ENCODE measurements around the gene C1QTNF2. TPM values are rescaled to one million over a fixed set of nuclear protein-coding genes. Genes with fewer than 3 reads are reported as not detected.

The C1QTNF2 gene
- polyA plus RNA-seq, 3 donors: not detected

GRCh38 chr5:160390787-160391696, 20.6 kb upstream of the C1QTNF2 start:
- intact Hi-C loops (cut with micrococcal nuclease): no loop called here
- Histone ChIP-seq H3K4me3 (replicated peaks in 1 of 3; ENCODE audit: low read depth in 2 of 3, low read length in 3 of 3) (no peak overlapping the region), H3K4me2 (replicated peaks; ENCODE audit: extremely low read depth, low read length, poor library complexity, severe bottlenecking) (no peak overlapping the region), H3K36me3 (replicated peaks in 1 of 2; ENCODE audit: control insufficient read depth in 1 of 2, insufficient read depth in 2 of 2, low read length in 2 of 2) (no peaks in the 10 kb centered on the region), H2AFZ (ENCODE audit: insufficient read depth, low read depth, low read length, poor library complexity, severe bottlenecking) (no peak overlapping the region), H3K27me3 (ENCODE audit: control insufficient read depth in 2 of 2, insufficient read depth in 2 of 2, low read length in 2 of 2) (no peaks in the 10 kb centered on the region), H3K79me2 (ENCODE audit: insufficient read depth, low read length) (no peaks in the 10 kb centered on the region), H3K4me1 (ENCODE audit: control insufficient read depth in 1 of 2, insufficient read depth in 2 of 2, low read length in 2 of 2) (no peaks in the 10 kb centered on the region), H4K20me1 (ENCODE audit: insufficient read depth, low read length) (no peaks in the 10 kb centered on the region), H3K9me3 (replicated peaks in 1 of 2; ENCODE audit: control insufficient read depth in 1 of 2, insufficient read depth in 1 of 2, low read length in 2 of 2) (peaks cover 8 to 10% of the 10 kb centered on the region in 2 donors), H3K9ac (ENCODE audit: insufficient read depth, low read length, poor library complexity, severe bottlenecking) (no peak overlapping the region), H3K27ac (ENCODE audit: low read depth in 1 of 2, low read length in 2 of 2) (no peak overlapping the region)
- Mint-ChIP-seq H3K36me3 (peaks cover 0 to 3% of the 10 kb centered on the region in 2 donors), H3K27ac (peak overlapping the region in 1 of 7 donors; percentile 30), H3K27me3 (ENCODE audit: low read depth in 3 of 3) (no peaks in the 10 kb centered on the region), H3K4me1 (no peaks in the 10 kb centered on the region), H3K4me3 (no peak overlapping the region), H3K9me3 (peaks cover 10 to 20% (median 19%) of the 10 kb centered on the region in 7 donors)
- WGBS (ENCODE audit: insufficient coverage): no CpG with 5 or more reads among the region's 8 CpGs
- TF ChIP-seq CTCF (IDR thresholded peaks at IDR 0.05): peak; percentile 65
- DNase-seq: peak in 2 of 3 donors; percentile 8 to 13

GRCh38 chr5:160387445-160387844, 17.0 kb upstream of the C1QTNF2 start:
- no peak for DNase-seq
- Histone ChIP-seq H3K36me3 (replicated peaks in 1 of 2; ENCODE audit: control insufficient read depth in 1 of 2, insufficient read depth in 2 of 2, low read length in 2 of 2) (no peaks in the 10 kb centered on the region), H4K20me1 (ENCODE audit: insufficient read depth, low read length) (no peaks in the 10 kb centered on the region), H3K27me3 (ENCODE audit: control insufficient read depth in 2 of 2, insufficient read depth in 2 of 2, low read length in 2 of 2) (no peaks in the 10 kb centered on the region), H3K9ac (ENCODE audit: insufficient read depth, low read length, poor library complexity, severe bottlenecking) (no peak overlapping the region), H3K9me3 (replicated peaks in 1 of 2; ENCODE audit: control insufficient read depth in 1 of 2, insufficient read depth in 1 of 2, low read length in 2 of 2) (peaks cover 8 to 10% of the 10 kb centered on the region in 2 donors), H3K4me3 (replicated peaks in 1 of 3; ENCODE audit: low read depth in 2 of 3, low read length in 3 of 3) (no peak overlapping the region), H3K4me2 (replicated peaks; ENCODE audit: extremely low read depth, low read length, poor library complexity, severe bottlenecking) (no peak overlapping the region), H3K27ac (ENCODE audit: low read depth in 1 of 2, low read length in 2 of 2) (no peak overlapping the region), H3K4me1 (ENCODE audit: control insufficient read depth in 1 of 2, insufficient read depth in 2 of 2, low read length in 2 of 2) (no peaks in the 10 kb centered on the region), H2AFZ (ENCODE audit: insufficient read depth, low read depth, low read length, poor library complexity, severe bottlenecking) (no peak overlapping the region), H3K79me2 (ENCODE audit: insufficient read depth, low read length) (no peaks in the 10 kb centered on the region)
- Mint-ChIP-seq H3K4me3 (no peak overlapping the region), H3K9me3 (peaks cover 10 to 20% (median 19%) of the 10 kb centered on the region in 7 donors), H3K27ac (no peak overlapping the region), H3K4me1 (no peaks in the 10 kb centered on the region), H3K36me3 (peaks cover 0 to 3% of the 10 kb centered on the region in 2 donors), H3K27me3 (ENCODE audit: low read depth in 3 of 3) (peaks cover 0 to 5% (median 0%) of the 10 kb centered on the region in 3 donors)
- TF ChIP-seq CTCF (IDR thresholded peaks at IDR 0.05): no peak
- intact Hi-C loops (cut with micrococcal nuclease): no loop called here
- no CpG with 5 or more reads among the region's 1 CpG for WGBS (ENCODE audit: insufficient coverage)

All from CD14-positive monocyte (primary cell).